Inflammatory macrophage treated with lipopolysaccharide for 1 hour (primary cell): ENCODE data around the gene NDST3.

Experiments used
- DNase-seq, 2 donors: peaks; one replicate each; pipeline ENCODE4 v3.0.0-alpha.2; 2020 to 2022

Gene NDST3

GRCh38 chr4:118034053-118034785 lies at the start of gene NDST3:
TSS of gene NDST3 (plus strand) at chr4:118034486. CDS start at chr4:118053911, 19,425 bp downstream.
- DNase-seq = peak; percentile 31 to 48

DNA sequence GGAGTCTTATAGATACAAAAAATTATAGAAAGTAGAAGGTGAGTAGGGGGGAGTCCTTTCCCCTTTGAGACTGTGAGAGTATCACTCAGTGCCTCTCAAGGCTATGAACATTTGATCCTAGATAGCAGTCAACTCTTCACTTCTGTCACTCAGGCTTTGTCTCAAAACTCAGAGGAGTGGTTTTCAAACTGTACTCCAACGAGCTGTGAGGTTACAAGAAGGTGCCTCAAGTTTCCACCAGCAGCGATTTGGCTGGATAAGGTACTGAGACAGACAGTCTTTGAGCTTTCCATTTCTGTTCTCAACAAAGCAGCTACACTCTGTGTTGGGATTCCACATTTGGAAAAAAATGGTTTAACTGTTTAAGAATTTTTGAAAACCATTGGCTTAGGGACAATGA lies 48.0 kb upstream of the NDST3 start:
- no peak for DNase-seq

- DNase-seq = peak; percentile 8 to 10
Observed at GRCh38 chr4:117987464-117987863, 46.8 kb upstream of the NDST3 start.

DNA sequence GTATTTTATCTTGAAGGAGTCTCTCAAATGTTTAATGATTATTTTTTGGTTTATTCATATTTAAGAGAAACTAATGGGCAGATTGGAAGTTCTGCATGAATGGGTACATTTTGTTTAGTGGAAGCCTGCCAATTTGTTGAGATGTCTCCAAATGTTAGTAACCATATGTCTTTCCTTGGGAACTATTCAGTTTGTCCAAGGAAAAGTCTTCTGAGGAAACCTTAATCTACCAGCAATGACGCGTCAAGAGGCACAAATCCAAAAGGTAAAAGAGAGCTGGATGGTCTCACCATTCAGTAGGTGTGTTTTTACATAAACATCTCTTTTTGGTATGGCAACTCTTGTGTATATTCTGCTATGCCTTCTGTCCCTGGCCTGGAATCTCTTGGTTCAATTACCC lies 37.4 kb upstream of the NDST3 start:
- no peak for DNase-seq

GRCh38 chr4:118004088-118004487 lies 30.2 kb upstream of the NDST3 start:
- no peak for DNase-seq

- no peak for DNase-seq
Observed at GRCh38 chr4:118005883-118006282, 28.4 kb upstream of the NDST3 start.

- DNase-seq = no peak
Observed at GRCh38 chr4:118012142-118012541, 22.1 kb upstream of the NDST3 start.

DNA sequence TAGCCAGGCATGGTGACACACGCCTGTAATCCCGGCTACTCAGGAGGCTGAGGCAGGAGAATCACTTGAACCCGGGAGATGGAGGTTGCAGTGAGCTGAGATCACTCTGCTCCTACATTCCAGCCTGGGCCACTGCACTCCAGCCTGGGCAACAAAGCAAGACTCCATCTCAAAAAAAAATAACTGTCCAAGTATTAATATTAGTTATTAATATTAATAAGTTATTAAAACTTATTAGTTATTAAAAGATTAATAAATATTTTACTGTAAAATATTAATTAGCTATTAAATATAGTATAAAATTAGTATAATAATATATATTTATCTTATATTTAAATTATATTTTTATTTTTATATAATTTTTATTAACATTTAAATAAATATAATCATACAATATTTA lies 19.5 kb upstream of the NDST3 start:
- DNase-seq = no peak

- DNase-seq = no peak
Observed at GRCh38 chr4:118018381-118019145, 15.7 kb upstream of the NDST3 start.

GRCh38 chr4:118026806-118027205 lies 7.5 kb upstream of the NDST3 start:
- DNase-seq = no peak

DNA sequence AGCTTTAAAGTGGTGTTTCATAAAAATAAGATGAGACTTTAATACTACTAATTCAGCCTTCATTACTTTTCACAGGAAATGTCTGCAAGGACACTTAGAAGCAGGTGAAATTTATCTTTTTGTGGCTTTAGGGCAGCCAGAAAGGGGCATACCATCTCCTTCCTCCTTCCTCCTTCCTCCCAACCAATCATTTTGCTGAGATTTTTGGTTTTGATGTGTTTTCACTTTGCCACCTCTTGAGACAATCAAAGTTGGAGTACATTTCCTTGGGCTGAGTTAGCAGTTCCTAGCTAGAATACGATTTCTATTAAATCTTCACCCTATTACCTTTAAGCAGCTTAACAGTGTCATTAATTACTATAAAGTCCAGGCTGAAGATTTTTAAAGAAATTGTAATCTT lies 5.1 kb upstream of the NDST3 start:
- DNase-seq = no peak

- no peak for DNase-seq
Observed at GRCh38 chr4:118032691-118033090, 1.6 kb upstream of the NDST3 start.

DNA sequence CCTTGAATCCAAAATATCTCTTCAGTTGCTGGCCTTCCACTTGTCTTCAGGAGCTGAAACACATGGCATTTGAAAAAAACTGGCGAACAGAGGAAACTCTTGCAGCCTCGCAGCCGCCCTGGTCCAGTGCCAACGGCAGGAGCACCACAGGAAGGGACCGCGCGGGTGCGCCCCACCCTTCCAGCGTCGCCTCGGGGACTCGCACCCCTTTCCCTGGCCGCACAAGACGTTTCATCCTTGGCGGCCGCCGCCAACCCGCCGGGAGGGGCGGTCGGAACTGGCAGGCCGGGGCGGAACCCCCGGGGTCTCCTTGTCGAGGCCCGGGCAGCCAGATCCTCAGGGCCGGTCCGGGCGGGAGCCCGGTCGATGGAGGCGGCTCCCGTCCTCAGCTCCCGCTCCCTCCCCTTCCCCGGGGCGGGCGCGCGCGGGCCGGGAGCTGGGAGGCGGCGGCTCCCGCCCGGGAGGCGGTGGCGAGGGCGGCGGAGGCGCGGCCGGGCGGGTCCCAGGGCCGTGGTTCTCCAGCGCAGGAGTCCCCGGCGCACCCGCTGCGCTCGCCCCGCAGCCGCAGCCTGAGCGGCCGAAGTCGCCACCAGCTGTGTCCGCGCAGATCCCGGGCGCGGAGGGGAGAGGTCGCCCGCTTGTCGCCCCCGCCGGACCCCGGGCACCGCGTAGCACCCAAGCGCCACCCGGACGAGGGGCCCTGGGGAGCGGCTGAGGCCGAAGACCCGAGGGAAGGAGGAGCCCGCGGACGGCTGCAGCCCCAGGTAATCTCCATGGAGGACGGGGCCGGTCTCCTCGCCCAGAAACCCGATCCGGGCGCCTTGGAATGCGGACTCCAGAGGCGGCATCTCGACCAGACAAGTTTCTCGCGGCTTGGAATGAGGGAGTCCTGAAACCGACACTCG lies 886 bp upstream of the NDST3 start:
- DNase-seq = no peak

DNA sequence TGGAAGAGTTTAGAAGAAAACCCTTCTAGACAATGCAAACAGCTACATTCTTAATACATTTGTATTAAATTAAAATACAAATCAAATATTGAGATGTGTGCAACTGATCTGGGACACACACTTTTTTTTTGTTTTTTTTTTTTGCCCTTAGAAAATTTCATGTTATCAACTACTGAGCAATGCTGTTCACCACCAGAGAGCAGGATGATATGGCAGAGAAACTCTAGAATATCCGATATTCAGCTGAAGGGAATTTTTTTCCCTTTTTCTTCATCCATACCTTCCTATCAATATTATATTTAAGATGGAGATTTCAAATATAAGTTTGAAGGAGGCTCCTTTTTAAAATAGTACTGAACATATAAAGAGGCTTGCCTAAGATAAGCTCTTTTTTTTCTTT lies 1.0 kb downstream of the NDST3 start:
- no peak for DNase-seq

GRCh38 chr4:118036336-118036735 lies 2.0 kb downstream of the NDST3 start:
- DNase-seq = no peak

GRCh38 chr4:118037955-118038354 lies 3.7 kb downstream of the NDST3 start:
- DNase-seq = no peak

DNA sequence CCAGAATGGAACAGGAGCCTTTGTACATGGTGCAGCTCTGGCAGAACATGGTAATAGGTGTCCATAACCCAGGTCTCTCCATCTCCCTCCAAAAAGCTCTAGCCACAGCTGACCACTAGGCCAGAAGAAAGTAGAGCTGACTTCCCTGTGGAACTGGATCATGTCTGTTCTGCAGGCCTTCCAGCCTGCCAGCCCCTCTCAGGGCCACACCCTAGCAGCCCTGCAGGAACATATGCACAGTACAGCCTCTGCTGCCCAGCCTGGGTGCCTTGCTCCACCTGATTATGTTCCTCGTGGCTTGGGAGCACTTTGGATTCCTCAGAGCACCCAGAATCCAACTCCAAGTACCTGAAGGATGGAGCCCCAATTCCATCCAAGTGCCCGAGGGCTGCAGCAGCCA lies 12.0 kb downstream of the NDST3 start:
- DNase-seq = no peak

GRCh38 chr4:118047043-118047442 lies 12.8 kb downstream of the NDST3 start:
- DNase-seq = no peak

DNA sequence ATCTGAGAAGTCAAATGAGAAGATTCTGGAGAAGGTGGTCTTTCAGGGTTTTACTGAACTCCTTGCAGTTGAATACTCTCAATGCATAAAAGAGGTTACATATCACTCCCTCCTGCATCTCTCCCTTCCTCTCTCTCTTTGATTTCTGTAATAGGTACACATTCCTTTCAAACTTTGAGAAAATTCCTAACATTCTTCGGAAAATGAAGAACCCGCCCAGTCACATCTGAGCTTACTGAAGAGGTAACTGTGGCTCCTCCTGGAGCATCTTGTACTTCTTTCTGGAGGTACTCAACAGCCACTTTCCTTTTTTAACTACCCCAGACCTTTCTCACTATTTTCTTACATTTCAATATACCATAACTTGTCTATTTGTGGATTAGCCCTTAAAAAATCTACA lies 24.7 kb downstream of the NDST3 start:
- no peak for DNase-seq

GRCh38 chr4:118059397-118059796 lies 25.1 kb downstream of the NDST3 start:
- DNase-seq = no peak

- peak in 1 of 2 donors; percentile 34 for DNase-seq
Observed at GRCh38 chr4:118076958-118077766, 42.9 kb downstream of the NDST3 start.

- DNase-seq = no peak
Observed at GRCh38 chr4:118077767-118078105, 43.5 kb downstream of the NDST3 start.

DNA sequence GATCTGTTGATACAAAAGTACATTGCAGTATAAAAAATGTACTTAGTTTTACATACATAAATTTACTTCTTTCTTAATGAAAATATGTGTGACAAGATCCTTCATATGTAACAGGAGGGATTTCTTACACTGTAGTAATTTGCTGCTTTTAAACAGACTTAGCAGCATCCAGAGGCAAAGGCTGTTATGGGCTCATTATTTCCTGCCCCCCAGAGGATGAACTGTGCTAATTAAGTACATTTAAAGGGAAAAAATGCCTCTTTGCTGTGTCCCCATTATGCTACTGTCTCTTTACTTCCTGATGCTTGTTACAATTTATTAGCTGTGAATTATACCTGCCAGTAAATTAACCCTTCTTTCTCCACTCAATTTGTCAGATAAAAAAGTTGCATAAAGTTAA lies 47.1 kb downstream of the NDST3 start:
- DNase-seq = no peak
